ENCODE data around the gene STOX2.
"Not testable (repeated sequence)": the region's sequence is repeated elsewhere in the genome, so short reads cannot be mapped to it uniquely, and the experiment has no call there.

The STOX2 gene

GRCh38 chr4:184030036-184030435 is 124.9 kb downstream of the STOX2 start:
- no peak for DNase-seq

- DNase-seq = no peak
Measured at GRCh38 chr4:184030764-184031163, 125.7 kb downstream of the STOX2 start.

- no peak for DNase-seq
Measured at GRCh38 chr4:184032091-184032490, 127.0 kb downstream of the STOX2 start.

DNA sequence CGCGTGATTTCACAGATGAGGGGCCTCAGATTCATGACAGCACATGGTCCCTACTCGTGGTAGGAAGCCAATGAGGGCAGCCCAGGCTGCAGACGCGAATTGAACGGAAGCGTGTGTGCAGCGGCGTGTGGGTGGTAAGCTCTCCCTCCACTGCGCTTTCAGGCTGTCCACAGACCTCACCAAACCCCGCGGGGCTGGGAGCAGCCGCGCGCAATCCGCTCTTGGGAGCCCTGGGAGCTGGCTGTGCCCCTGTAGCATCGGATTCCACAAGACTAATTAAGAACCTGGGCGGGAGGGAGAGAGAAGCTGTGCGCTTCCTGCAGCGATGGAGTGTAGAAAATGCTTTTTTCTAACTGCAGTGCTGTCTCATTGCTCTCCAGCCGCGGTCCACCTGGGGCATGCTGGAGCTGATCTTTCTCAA is 134.9 kb downstream of the STOX2 start:
- no peak for DNase-seq

DNA sequence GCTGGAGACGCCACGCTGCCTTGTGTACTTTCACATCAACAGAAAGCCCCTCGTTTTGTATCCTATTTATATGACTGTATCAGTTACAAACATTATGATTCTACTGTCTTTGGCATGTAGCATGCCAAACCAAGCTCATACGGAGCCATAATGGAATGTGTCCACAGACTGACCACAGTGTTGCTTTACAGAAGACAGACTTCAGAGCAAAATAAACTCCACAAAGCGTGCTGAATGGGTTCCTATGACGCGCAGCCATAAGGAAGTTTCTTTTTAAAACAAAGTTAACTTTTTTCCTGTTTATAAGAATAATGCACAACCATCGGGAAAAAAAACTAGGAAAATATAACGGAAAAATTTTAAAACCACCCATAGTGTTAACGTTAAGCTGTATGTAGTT is 136.0 kb downstream of the STOX2 start:
- DNase-seq = no peak

GRCh38 chr4:184046148-184046547 is 141.0 kb downstream of the STOX2 start:
- no peak for DNase-seq

DNA sequence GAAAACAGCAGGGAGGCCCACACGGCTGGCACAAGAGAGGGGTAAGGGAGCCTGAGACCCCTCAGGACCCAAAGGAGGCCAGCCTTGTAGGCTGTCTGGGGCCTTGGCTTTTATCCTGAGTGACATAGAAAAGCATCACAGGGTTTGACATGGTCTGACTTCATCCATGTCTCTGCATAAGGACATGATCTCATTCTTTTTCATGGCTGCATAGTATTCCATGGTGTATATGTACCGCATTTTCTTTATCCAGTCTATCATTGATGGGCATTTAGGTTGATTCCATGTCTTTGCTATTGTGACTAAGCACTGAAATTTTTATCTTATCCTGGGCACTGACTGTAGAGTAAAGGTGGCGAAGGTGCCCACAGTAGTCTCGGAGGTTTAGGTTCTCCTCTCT is 146.2 kb downstream of the STOX2 start:
- not testable (repeated sequence) for DNase-seq

DNA sequence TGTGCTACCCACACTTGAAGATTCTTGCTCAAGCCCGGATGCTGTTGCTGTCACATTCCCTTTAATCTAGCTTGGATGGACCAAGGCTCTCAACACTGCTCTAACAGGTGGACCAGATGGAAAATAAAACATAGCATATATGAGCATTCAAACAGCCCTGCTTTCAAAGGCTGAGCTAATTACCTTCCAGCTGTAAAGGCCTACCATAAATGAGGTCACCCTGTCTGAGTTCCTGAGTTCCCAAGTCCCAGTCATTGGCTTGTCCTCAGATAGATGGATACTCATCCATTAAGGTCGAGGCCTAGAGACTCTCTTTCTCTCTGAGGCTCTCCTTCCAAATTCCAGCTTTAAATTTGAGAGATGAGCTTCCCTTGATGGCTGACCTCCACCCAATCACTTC is 147.5 kb downstream of the STOX2 start:
- DNase-seq = no peak

DNA sequence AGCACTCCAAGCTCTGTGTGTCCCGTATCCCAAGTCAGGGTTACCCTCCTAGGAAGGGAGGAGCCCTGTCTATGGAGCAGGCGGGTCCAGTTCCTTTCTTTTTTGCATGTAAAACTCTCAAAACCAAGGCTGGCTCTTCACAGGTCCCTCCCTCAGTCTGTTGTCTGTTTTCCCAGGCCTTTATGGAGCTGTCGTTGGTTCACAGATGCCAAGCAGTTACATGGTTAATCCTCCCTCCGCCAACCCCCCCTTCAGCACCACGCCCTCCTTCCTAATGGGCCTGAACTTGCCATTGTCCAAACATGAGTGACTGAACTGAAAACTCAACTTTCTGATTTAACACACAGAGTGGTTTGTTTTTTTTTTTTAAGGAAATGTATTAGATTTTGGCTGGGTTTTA is 148.3 kb downstream of the STOX2 start:
- DNase-seq = no peak

DNA sequence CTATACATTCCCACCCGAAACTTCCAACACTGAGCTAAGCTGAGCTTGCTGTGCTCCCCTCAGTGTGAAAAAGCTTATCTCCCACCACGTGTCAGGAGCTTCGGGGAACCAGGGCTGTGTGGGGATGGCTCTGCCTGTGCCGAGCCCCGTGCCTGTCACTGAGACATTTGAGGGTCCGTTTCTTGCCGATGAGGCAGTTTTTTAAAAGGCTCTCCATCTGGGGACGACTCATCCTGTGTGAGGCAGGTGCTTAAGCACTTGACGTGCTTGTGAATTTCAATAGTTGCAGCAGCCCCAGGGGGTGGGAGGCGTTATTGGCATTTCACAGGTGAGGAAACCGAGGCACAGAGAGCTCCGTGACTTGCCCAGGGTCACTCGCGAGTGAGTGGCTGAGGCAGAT is 151.8 kb downstream of the STOX2 start:
- no peak for DNase-seq

GRCh38 chr4:184058026-184058425 is 152.9 kb downstream of the STOX2 start:
- no peak for DNase-seq

GRCh38 chr4:184059099-184059498 is 154.0 kb downstream of the STOX2 start:
- no peak for DNase-seq

DNA sequence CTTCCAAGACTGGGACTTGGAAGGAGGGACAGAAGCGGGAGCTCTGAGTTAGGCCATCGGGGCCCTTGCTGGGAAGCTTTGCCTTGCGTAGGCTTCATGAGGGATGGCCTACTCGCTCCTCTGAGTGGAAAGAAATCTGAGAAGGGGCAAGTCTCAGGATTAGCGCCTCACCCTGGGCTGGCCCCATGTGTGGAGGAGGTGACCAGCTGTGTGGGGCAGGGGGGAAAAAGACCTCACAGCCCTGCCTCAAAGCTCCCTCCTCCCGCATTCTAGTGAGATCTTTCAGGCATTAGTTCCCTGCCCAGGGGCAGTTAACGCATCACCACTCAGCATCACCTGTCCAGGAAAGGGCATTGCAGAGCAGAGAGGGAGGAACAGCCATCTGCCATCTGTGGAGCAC is 156.5 kb downstream of the STOX2 start:
- DNase-seq = no peak

- no peak for DNase-seq
Measured at GRCh38 chr4:184062769-184063168, 157.7 kb downstream of the STOX2 start.

- DNase-seq = no peak
Measured at GRCh38 chr4:184064877-184065276, 159.8 kb downstream of the STOX2 start.

DNA sequence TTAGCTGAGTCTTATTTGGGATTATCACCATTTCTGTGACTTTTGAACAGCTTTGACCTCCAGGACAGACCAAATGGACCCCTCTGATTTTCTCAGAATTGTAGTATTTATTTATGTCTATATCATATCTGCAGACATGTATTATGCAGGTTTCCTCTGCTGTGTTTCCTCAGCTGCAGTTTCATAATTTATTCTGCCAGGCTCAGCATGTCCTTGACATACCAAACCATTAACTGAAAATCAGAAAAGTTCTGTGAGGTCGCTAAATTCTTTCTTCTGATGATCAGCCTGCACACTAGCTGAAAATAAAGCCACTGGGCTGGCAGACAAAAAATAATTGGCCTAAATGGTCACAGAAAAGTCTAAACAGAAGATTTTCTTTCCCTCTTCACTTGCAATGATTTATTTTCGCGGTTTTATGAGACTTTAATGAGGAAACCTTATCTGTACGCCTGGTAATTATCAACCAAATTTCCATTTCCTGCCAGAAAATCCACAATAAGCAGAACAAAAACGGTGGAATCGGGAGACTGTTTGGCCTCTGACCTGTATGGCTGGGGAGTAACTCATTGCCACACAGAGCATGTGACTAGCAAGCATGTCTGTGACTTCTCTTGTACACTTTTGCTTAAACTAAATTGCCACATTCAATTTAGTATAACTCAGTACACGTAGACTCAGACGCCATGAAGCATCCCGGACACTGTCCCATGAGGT is 161.6 kb downstream of the STOX2 start:
- no peak for DNase-seq

DNA sequence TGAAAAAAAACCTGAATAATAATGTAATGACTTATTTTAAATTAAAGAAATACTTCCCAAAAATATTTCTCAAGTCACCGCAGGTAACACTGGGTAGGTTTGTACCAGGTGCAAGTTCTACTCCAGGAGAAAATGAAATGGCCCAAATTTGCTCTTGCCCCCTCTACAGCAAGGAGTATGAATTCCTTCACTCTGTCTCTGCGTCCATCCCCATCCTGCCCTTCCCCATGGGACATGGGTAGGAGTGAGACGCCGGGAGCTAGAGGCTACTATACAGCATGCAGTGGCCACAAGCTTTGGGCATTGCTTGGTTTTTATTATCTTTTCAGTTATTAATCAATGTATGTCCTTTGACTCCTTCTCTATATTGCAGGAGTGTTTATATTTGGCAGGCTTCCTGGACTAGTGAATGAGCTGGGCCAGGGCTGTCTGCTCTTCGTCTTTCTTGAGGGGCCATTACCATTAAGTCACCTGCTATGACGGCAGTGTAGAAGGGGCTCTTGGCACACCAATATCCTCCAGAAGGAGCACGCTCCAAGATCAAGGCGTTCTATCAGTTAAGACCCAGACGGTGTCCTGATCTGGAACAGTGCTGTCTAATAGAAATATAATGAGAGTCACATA is 162.9 kb downstream of the STOX2 start:
- DNase-seq = no peak

Data from activated naive CD4-positive, alpha-beta T cell (primary cell).